Measurements from ENCODE around the gene LOXL4.

GRCh38 chr10:98251399-98251798 is 16.6 kb downstream of the LOXL4 start:
- TF ChIP-seq CTCF (IDR thresholded peaks at IDR 0.05; ENCODE audit: insufficient read depth, low read length) (no peak), POLR2AphosphoS5 (IDR thresholded peaks at IDR 0.05; ENCODE audit: low read depth) (no peak), SPI1 (IDR thresholded peaks at IDR 0.05; ENCODE audit: borderline replicate concordance, low read depth) (no peak)
